Measurements from ENCODE around the gene RHBDL2. TPM values are rescaled to one million over a fixed set of nuclear protein-coding genes. Genes with fewer than 3 reads are reported as not detected.

The RHBDL2 gene
- total and polyA plus RNA-seq, 2 donors (not counting 3 experiments of a cell fraction or from before 2014, with no cell fraction given) = 0.06 to 1.4 TPM

GRCh38 chr1:38905985-38906384 is 35.6 kb downstream of the RHBDL2 start:
- Histone ChIP-seq H3K27me3 (ENCODE audit: control insufficient read depth in 2 of 2, insufficient read depth in 2 of 2, low read length in 2 of 2) (no peaks in the 10 kb centered on the region), H3K36me3 (ENCODE audit: control insufficient read depth in 2 of 2, extremely low read depth in 1 of 2, insufficient read depth in 2 of 2, low read length in 2 of 2) (no peaks in the 10 kb centered on the region), H3K4me2 (ENCODE audit: insufficient read depth, low read length) (no peak overlapping the region), H2AFZ (ENCODE audit: low read depth, low read length) (no peak overlapping the region), H3K4me3 (replicated peaks in 1 of 3; ENCODE audit: insufficient read depth in 1 of 3, low read depth in 1 of 3, low read length in 3 of 3) (no peak overlapping the region), H3K9me1 (replicated peaks; ENCODE audit: control insufficient read depth, extremely low read depth, insufficient read depth, low read length) (no peaks in the 10 kb centered on the region), H3K4me1 (ENCODE audit: control insufficient read depth, extremely low read depth, insufficient read depth, low read length) (no peaks in the 10 kb centered on the region), H3K9ac (replicated peaks; ENCODE audit: extremely low read depth, insufficient read depth, low read length) (no peak overlapping the region), H4K20me1 (replicated peaks; ENCODE audit: control insufficient read depth, extremely low read depth, insufficient read depth, low read length) (no peaks in the 10 kb centered on the region), H3K79me2 (ENCODE audit: control insufficient read depth, insufficient read depth, low read length) (no peaks in the 10 kb centered on the region), H3K27ac (ENCODE audit: insufficient read depth, low read depth, low read length) (no peak overlapping the region), H3K9me3 (replicated peaks; ENCODE audit: control insufficient read depth, insufficient read depth, low read length) (no peaks in the 10 kb centered on the region)
- TF ChIP-seq, protein P1, sequence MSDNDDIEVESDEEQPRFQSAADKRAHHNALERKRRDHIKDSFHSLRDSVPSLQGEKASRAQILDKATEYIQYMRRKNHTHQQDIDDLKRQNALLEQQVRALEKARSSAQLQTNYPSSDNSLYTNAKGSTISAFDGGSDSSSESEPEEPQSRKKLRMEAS (IDR thresholded peaks at IDR 0.05; ENCODE audit: insufficient read depth, insufficient read length) = no peak
- TF ChIP-seq EZH2 (IDR thresholded peaks at IDR 0.05; ENCODE audit: borderline replicate concordance, low read depth, low read length, severe bottlenecking) = no peak
- no peak for TF ChIP-seq CTCF (IDR thresholded peaks at IDR 0.05; ENCODE audit: extremely low read depth in 1 of 2, insufficient read depth in 1 of 2, low read depth in 1 of 2, low read length in 2 of 2)
- TF ChIP-seq MYC (IDR thresholded peaks at IDR 0.05; ENCODE audit: low read depth, low read length) = no peak
- no peak for TF ChIP-seq FOS (IDR thresholded peaks at IDR 0.05; ENCODE audit: borderline replicate concordance, insufficient read depth, low read length)
- no peak for TF ChIP-seq GATA2 (IDR thresholded peaks at IDR 0.05; ENCODE audit: insufficient read depth, insufficient read length, low read depth, low read length)
- no peak for TF ChIP-seq POLR2AphosphoS5 (IDR thresholded peaks at IDR 0.05; ENCODE audit: insufficient read depth, low read depth, low read length)
- dilution Hi-C loops (cut with MboI; ENCODE audit: extremely low pct_ligation_motif_present, low sequenced_read_pairs) (no loop called here), intact Hi-C loops (cut with micrococcal nuclease) (no loop called here)
- FAIRE-seq (no peak), DNase-seq (ENCODE audit: low read depth, low spot score) (no peak)
- ChIA-PET POLR2A (no interaction called here), CTCF (no interaction called here)
- no TSS peak for BruUV-seq (replicated peaks)
